Activated T-cell treated with anti-CD3 and anti-CD28 coated beads for 1 hour (primary cell): ENCODE measurements around the gene MAGEB18.

Experiments used
- DNase-seq: peaks from one replicate; pipeline ENCODE4 v3.0.0-alpha.2; 2020; ENCODE audit warnings: low read depth

MAGEB18 gene

GRCh38 chrX:26138274-26138673 is at the start of gene MAGEB18:
MAGEB18 (plus strand) TSS chrX:26138343; CDS start chrX:26138986, 643 bp downstream.
- DNase-seq, result no peak

GRCh38 chrX:26100421-26100920 is 37.7 kb upstream of the MAGEB18 start:
- DNase-seq, result no peak

- DNase-seq, result no peak
These were observed 29.0 kb upstream of the MAGEB18 start for GRCh38 chrX:26109142-26109541.

- DNase-seq, result no peak
These were observed 7.9 kb downstream of the MAGEB18 start for GRCh38 chrX:26146024-26146423.

GRCh38 chrX:26160301-26160700 is 22.2 kb downstream of the MAGEB18 start, which contains the start of gene MAGEB6B:
MAGEB6B (plus strand) TSS chrX:26160601; CDS start chrX:26160601, 0 bp downstream.
- DNase-seq, result no peak
